IPS-18a (cell line): ENCODE measurements around the gene ESPL1.

ENCODE experiments used
- H3K27ac ChIP-seq: one replicate; pipeline ENCODE4 v1.5.1; 2013; ENCODE audit warnings: low read length
- H3K27me3 ChIP-seq: one replicate; pipeline ENCODE4 v1.6.1; 2013; ENCODE audit warnings: mild to moderate bottlenecking, low read length; ENCODE audit not compliant: control insufficient read depth, insufficient read depth
- H3K36me3 ChIP-seq: one replicate; pipeline ENCODE4 v1.6.1; 2013; ENCODE audit warnings: low read depth, low read length; ENCODE audit not compliant: control insufficient read depth
- H3K4me1 ChIP-seq: one replicate; pipeline ENCODE4 v1.6.1; 2013; ENCODE audit warnings: low read depth, low read length; ENCODE audit not compliant: control insufficient read depth
- H3K4me3 ChIP-seq: one replicate; pipeline ENCODE4 v1.5.1; 2013; ENCODE audit warnings: low read length
- H3K9ac ChIP-seq: one replicate; pipeline ENCODE4 v1.6.1; 2013; ENCODE audit warnings: mild to moderate bottlenecking, low read length, moderate library complexity
- H3K9me3 ChIP-seq: one replicate; pipeline ENCODE4 v1.6.1; 2013; ENCODE audit warnings: low read depth, low read length; ENCODE audit not compliant: control insufficient read depth

ESPL1 gene

GRCh38 chr12:53333289-53333688 lies 65.2 kb downstream of the ESPL1 start:
- Histone ChIP-seq H3K36me3 (no peaks in the 10 kb centered on the region), H3K27me3 (peaks cover 6% of the 10 kb centered on the region), H3K4me1 (no peaks in the 10 kb centered on the region), H3K9me3 (no peaks in the 10 kb centered on the region), H3K4me3 (no peak overlapping the region), H3K27ac (no peak overlapping the region), H3K9ac (no peak overlapping the region)

- no peaks in the 10 kb centered on the region for H3K9me3 ChIP-seq
- H3K27me3 ChIP-seq, result peaks cover under 1% of the 10 kb centered on the region
- H3K9ac ChIP-seq, result no peak overlapping the region
- H3K4me1 ChIP-seq, result no peaks in the 10 kb centered on the region
- H3K27ac ChIP-seq, result no peak overlapping the region
- H3K4me3 ChIP-seq, result no peak overlapping the region
- H3K36me3 ChIP-seq, result no peaks in the 10 kb centered on the region
Observed at GRCh38 chr12:53333845-53334244, 65.7 kb downstream of the ESPL1 start.

- H3K9ac ChIP-seq, result no peak overlapping the region
- H3K9me3 ChIP-seq, result no peaks in the 10 kb centered on the region
- no peak overlapping the region for H3K27ac ChIP-seq
- no peaks in the 10 kb centered on the region for H3K4me1 ChIP-seq
- H3K4me3 ChIP-seq, result no peak overlapping the region
- no peaks in the 10 kb centered on the region for H3K36me3 ChIP-seq
- no peaks in the 10 kb centered on the region for H3K27me3 ChIP-seq
Observed at GRCh38 chr12:53334822-53335221, 66.7 kb downstream of the ESPL1 start.

GRCh38 chr12:53336181-53336681 lies 68.1 kb downstream of the ESPL1 start, which contains the start of gene SP7:
TSS of gene SP7 (minus strand) at chr12:53336354. CDS start at chr12:53335646, 708 bp downstream.
- H3K27me3 ChIP-seq, result no peaks in the 10 kb centered on the region
- H3K9me3 ChIP-seq, result no peaks in the 10 kb centered on the region
- H3K9ac ChIP-seq, result no peak within 1 kb of the TSS
- no peak within 1 kb of the TSS for H3K27ac ChIP-seq
- H3K4me3 ChIP-seq, result no peak within 1 kb of the TSS
- no peaks in the 10 kb centered on the region for H3K36me3 ChIP-seq
- no peaks in the 10 kb centered on the region for H3K4me1 ChIP-seq

DNA sequence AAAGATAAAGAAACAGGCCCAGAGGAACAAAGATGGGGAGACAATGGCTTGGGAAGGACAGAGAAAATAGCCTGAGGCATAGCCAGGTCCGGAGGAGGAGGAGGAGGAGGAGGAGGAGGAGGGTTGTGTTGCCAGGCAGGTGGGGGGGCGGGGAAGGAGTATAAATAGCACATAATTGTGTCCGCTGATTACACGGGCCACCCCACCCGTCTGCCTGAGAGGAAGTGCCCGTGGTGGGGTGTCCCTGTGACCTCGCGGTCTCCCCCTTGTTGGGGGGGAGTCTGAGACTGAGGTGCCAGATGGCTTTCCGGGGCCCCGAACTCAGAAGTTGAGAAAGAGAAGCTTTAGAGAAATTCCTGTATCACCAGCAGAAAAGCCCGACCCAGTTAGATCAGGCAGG lies 69.9 kb downstream of the ESPL1 start:
- no peaks in the 10 kb centered on the region for H3K27me3 ChIP-seq
- no peak overlapping the region for H3K4me3 ChIP-seq

GRCh38 chr12:53338916-53339315 lies 70.8 kb downstream of the ESPL1 start:
- no peak overlapping the region for H3K9ac ChIP-seq
- H3K27ac ChIP-seq, result no peak overlapping the region
- no peaks in the 10 kb centered on the region for H3K4me1 ChIP-seq
- H3K4me3 ChIP-seq, result no peak overlapping the region
- no peaks in the 10 kb centered on the region for H3K36me3 ChIP-seq
- no peaks in the 10 kb centered on the region for H3K9me3 ChIP-seq
- H3K27me3 ChIP-seq, result peaks cover 8% of the 10 kb centered on the region

More for the DNA sequence above, 69.9 kb downstream of the ESPL1 start:
- Histone ChIP-seq H3K4me1 (no peaks in the 10 kb centered on the region), H3K36me3 (no peaks in the 10 kb centered on the region), H3K9me3 (no peaks in the 10 kb centered on the region), H3K9ac (no peak overlapping the region), H3K27ac (no peak overlapping the region)

GRCh38 chr12:53340398-53340797 lies 72.3 kb downstream of the ESPL1 start:
- peaks cover 2% of the 10 kb centered on the region for H3K4me1 ChIP-seq
- no peaks in the 10 kb centered on the region for H3K9me3 ChIP-seq
- no peak overlapping the region for H3K9ac ChIP-seq
- H3K4me3 ChIP-seq, result no peak overlapping the region
- peaks cover 15% of the 10 kb centered on the region for H3K27me3 ChIP-seq
- no peaks in the 10 kb centered on the region for H3K36me3 ChIP-seq
- no peak overlapping the region for H3K27ac ChIP-seq
